Trophoblast cell (in vitro differentiated cells and primary cell): ENCODE data around the gene GYPC.
"Not testable (repeated sequence)": the region's sequence is repeated elsewhere in the genome, so short reads cannot be mapped to it uniquely, and the experiment has no call there.

Source experiments
- DNase-seq, 2 donors: peaks; one replicate each; pipeline ENCODE4 v3.0.0-alpha.2; 2016
- H2AFZ ChIP-seq: 2 replicates; pipeline ENCODE4 v1.6.1; 2013; ENCODE audit warnings: low read length, moderate library complexity, mild to moderate bottlenecking; ENCODE audit not compliant: insufficient read depth, poor library complexity
- H2AK5ac ChIP-seq: 2 replicates; pipeline ENCODE4 v1.6.1; 2013; ENCODE audit warnings: mild to moderate bottlenecking, low read length
- H2BK120ac ChIP-seq: 2 replicates; pipeline ENCODE4 v1.6.1; 2013; ENCODE audit warnings: low read length, mild to moderate bottlenecking, moderate library complexity; ENCODE audit not compliant: insufficient read depth, poor library complexity
- H2BK12ac ChIP-seq: 2 replicates; pipeline ENCODE4 v1.6.1; 2013; ENCODE audit warnings: mild to moderate bottlenecking, low read length, moderate library complexity
- H2BK5ac ChIP-seq: 2 replicates; pipeline ENCODE4 v1.6.1; 2013; ENCODE audit warnings: low read length, low read depth, moderate library complexity, mild to moderate bottlenecking; ENCODE audit not compliant: poor library complexity
- H3K14ac ChIP-seq: 2 replicates; pipeline ENCODE4 v1.6.1; 2013; ENCODE audit warnings: mild to moderate bottlenecking, low read length
- H3K18ac ChIP-seq: 2 replicates; pipeline ENCODE4 v1.6.1; 2013; ENCODE audit warnings: mild to moderate bottlenecking, low read length
- H3K23ac ChIP-seq: 2 replicates; pipeline ENCODE4 v1.6.1; 2013; ENCODE audit warnings: low read length
- H3K27ac ChIP-seq: 2 replicates; pipeline ENCODE4 v1.5.1; 2013; ENCODE audit warnings: low read depth, mild to moderate bottlenecking, inconsistent platforms, low read length, moderate library complexity
- H3K27me3 ChIP-seq: 2 replicates; pipeline ENCODE4 v1.6.1; 2013; ENCODE audit warnings: inconsistent platforms, mild to moderate bottlenecking, low read length, moderate library complexity; ENCODE audit not compliant: insufficient read depth
- H3K36me3 ChIP-seq, 2 experiments: 1 replicate in 1 of 2; 2 replicates in 1 of 2; pipeline ENCODE4 v1.6.1; 2013; ENCODE audit warnings: low read length in 2 of 2, mild to moderate bottlenecking in 2 of 2, moderate library complexity in 1 of 2; ENCODE audit not compliant: insufficient read depth in 2 of 2, control insufficient read depth in 1 of 2
- H3K4ac ChIP-seq: 2 replicates; pipeline ENCODE4 v1.6.1; 2013; ENCODE audit warnings: low read depth, mild to moderate bottlenecking, low read length, moderate library complexity
- H3K4me1 ChIP-seq, 2 experiments: 1 replicate in 1 of 2; 2 replicates in 1 of 2; pipeline ENCODE4 v1.6.1; 2013; ENCODE audit warnings: low read length in 2 of 2, mild to moderate bottlenecking in 2 of 2, moderate library complexity in 1 of 2; ENCODE audit not compliant: insufficient read depth in 2 of 2, control insufficient read depth in 1 of 2
- H3K4me2 ChIP-seq: 2 replicates; pipeline ENCODE4 v1.6.1; 2013; ENCODE audit warnings: inconsistent platforms, mild to moderate bottlenecking, low read length, moderate library complexity
- H3K4me3 ChIP-seq: 2 replicates; pipeline ENCODE4 v1.5.1; 2013; ENCODE audit warnings: mild to moderate bottlenecking, low read depth, low read length, inconsistent platforms
- H3K79me1 ChIP-seq: one replicate; pipeline ENCODE4 v1.6.1; 2013; ENCODE audit warnings: low read length
- H3K79me2 ChIP-seq: 2 replicates; pipeline ENCODE4 v1.6.1; 2013; ENCODE audit warnings: low read length, mild to moderate bottlenecking; ENCODE audit not compliant: control insufficient read depth, insufficient read depth, poor library complexity
- H3K9ac ChIP-seq: 2 replicates; pipeline ENCODE4 v1.6.1; 2013; ENCODE audit warnings: mild to moderate bottlenecking, low read length
- H3K9me3 ChIP-seq: 2 replicates; pipeline ENCODE4 v1.6.1; 2013; ENCODE audit warnings: low read depth, mild to moderate bottlenecking, control low read depth, inconsistent platforms, low read length; ENCODE audit not compliant: insufficient read depth
- H4K12ac ChIP-seq: 2 replicates; pipeline ENCODE4 v1.6.1; 2013; ENCODE audit warnings: low read depth, mild to moderate bottlenecking, low read length, moderate library complexity
- H4K8ac ChIP-seq: 2 replicates; pipeline ENCODE4 v1.6.1; 2013; ENCODE audit warnings: low read depth, mild to moderate bottlenecking, low read length, moderate library complexity
- H4K91ac ChIP-seq: one replicate; pipeline ENCODE4 v1.6.1; 2013; ENCODE audit warnings: low read depth, mild to moderate bottlenecking, low read length, moderate library complexity
- WGBS: extraction: QIAGEN DNeasy Blood & Tissue Kit; methylation state at CpG from one replicate; pipeline ENCODE4 v1.1.7; 2013; ENCODE audit warnings: missing lambda C conversion rate; ENCODE audit not compliant: insufficient read length, insufficient coverage; ENCODE audit errors: extremely low coverage; 5-methylcytosine and 5-hydroxymethylcytosine counted together

GYPC gene

DNA sequence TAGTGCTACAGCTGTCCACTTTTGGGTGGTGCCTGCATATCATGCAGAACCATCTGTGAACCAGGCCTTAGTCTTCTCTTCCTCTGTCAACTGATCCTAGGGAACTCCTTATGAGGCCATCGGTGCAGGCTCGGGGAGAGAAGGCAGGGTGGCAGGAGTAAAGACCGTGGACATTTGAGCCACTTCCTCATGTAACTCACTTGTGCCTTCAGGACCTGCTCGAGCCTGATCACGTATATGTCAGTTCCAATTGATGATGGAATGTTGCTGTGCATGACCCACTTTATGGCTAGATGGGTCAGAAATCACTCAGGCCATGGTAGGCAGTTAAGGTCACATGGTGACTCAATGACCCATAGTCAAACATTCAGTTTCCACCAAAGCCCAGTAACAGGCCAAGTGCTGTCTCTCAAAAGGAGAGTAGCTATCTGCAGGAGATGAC is 7.6 kb upstream of the GYPC start:
- not testable (repeated sequence) for H2AFZ ChIP-seq, H2BK120ac ChIP-seq, H2BK12ac ChIP-seq, DNase-seq, H3K36me3 ChIP-seq, H2BK5ac ChIP-seq, H3K23ac ChIP-seq, H3K4ac ChIP-seq, H3K18ac ChIP-seq, H3K9me3 ChIP-seq, H4K91ac ChIP-seq, H3K79me2 ChIP-seq, H4K8ac ChIP-seq, H3K4me3 ChIP-seq, H2AK5ac ChIP-seq, H3K27ac ChIP-seq, H4K12ac ChIP-seq, H3K4me2 ChIP-seq, H3K79me1 ChIP-seq, H3K9ac ChIP-seq, H3K27me3 ChIP-seq, H3K4me1 ChIP-seq, H3K14ac ChIP-seq
- WGBS, result no CpG with 5 or more reads among the region's 5 CpGs

DNA sequence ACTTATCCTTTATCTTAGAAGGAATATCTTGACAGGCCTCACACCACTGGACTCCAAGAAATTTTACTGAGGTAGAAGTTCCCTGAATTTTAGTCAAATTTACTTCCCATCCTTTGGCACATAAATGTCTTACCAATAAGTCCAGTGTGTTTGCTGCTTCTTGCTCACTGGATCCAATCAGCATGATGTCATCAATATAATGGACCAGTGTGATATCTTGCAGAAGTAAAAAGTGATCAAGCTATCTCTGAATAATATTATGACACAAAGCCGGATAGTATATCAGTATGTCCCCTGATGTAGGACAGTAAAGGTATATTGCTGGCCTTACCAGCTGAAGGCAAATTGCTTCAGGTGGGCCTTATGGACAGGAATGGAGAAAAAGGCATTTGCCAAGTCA is 6.9 kb upstream of the GYPC start:
- Histone ChIP-seq H3K27me3 (no peaks in the 10 kb centered on the region), H3K79me1 (no peaks in the 10 kb centered on the region), H3K4me1 (no peaks in the 10 kb centered on the region), H4K91ac (no peak overlapping the region), H4K12ac (no peak overlapping the region), H2BK12ac (no peak overlapping the region), H3K9ac (no peak overlapping the region), H3K4me3 (no peak overlapping the region), H3K36me3 (no peaks in the 10 kb centered on the region), H2AFZ (no peak overlapping the region), H3K4me2 (no peak overlapping the region), H3K14ac (no peak overlapping the region), H2BK5ac (no peak overlapping the region), H3K9me3 (no peaks in the 10 kb centered on the region), H3K27ac (no peak overlapping the region), H4K8ac (no peak overlapping the region), H3K18ac (no peak overlapping the region), H2BK120ac (no peak overlapping the region), H3K23ac (no peak overlapping the region), H3K4ac (no peak overlapping the region), H3K79me2 (no peaks in the 10 kb centered on the region), H2AK5ac (no peak overlapping the region)
- DNase-seq, result no peak
- no CpG with 5 or more reads among the region's 1 CpG for WGBS

DNA sequence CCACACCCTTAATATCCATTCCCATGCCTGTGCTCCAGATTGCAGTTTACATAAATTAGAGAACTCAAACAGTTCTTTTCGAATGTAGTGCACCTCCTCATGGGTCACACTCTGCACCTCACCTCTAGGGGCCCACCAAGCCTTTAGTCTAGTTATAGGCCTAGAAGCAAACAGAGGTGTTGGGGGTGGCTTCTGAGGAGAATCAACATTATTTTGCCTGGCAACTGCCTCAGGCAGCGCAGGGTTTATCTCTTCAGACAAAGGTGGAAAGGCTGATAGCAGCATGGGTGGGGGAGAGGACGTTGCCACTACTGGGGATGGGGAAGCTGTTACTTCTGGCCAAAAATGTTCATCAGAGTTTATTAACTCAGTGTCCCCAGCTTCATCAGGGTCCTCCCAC is 5.0 kb upstream of the GYPC start:
- H3K27me3 ChIP-seq, result no peaks in the 10 kb centered on the region
- H3K4me3 ChIP-seq, result no peak overlapping the region
- peaks cover 6% of the 10 kb centered on the region for H3K79me1 ChIP-seq
- peaks cover 6 to 11% of the 10 kb centered on the region in 2 experiments for H3K4me1 ChIP-seq
- H4K12ac ChIP-seq, result no peak overlapping the region
- no CpG with 5 or more reads among the region's 3 CpGs for WGBS
- no peak overlapping the region for H3K9ac ChIP-seq
- H3K4me2 ChIP-seq, result no peak overlapping the region
- no peak for DNase-seq
- H2BK12ac ChIP-seq, result no peak overlapping the region
- H3K18ac ChIP-seq, result no peak overlapping the region
- no peak overlapping the region for H3K4ac ChIP-seq
- no peak overlapping the region for H3K23ac ChIP-seq
- H4K91ac ChIP-seq, result no peak overlapping the region
- no peak overlapping the region for H2BK5ac ChIP-seq
- H3K14ac ChIP-seq, result no peak overlapping the region
- H3K79me2 ChIP-seq, result no peaks in the 10 kb centered on the region
- H4K8ac ChIP-seq, result no peak overlapping the region
- no peak overlapping the region for H2AK5ac ChIP-seq
- no peaks in the 10 kb centered on the region for H3K36me3 ChIP-seq
- H3K9me3 ChIP-seq, result no peaks in the 10 kb centered on the region
- no peak overlapping the region for H3K27ac ChIP-seq
- H2AFZ ChIP-seq, result no peak overlapping the region
- H2BK120ac ChIP-seq, result no peak overlapping the region

DNA sequence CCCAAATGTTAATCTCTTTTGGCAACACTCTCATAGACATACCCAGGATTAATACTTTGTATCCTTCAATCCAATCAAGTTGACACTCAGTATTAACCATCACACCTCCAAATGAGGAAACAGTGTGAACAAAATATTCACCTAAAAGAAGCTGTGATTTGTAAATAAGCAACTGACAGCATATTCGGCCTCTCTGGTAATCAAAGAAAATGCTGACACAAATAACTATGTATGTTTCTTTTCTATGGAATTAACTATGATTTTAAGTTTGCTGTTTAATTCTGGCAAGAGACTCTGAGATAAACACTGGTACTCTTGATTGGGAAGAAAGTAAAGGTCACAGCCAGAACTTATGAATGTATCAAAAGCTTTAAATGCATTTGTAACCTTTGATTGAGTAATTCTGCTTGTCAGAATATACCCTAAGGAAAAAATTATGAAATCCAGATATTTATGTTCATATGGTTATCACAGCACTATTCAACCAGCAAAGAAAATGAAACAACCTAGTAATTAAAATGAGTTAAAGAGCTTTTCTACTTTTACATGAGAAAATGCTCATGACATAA is 3.6 kb upstream of the GYPC start:
- H2BK12ac ChIP-seq, result no peak overlapping the region
- H3K23ac ChIP-seq, result no peak overlapping the region
- H3K27me3 ChIP-seq, result no peaks in the 10 kb centered on the region
- H2AK5ac ChIP-seq, result no peak overlapping the region
- peaks cover 12 to 19% of the 10 kb centered on the region in 2 experiments for H3K4me1 ChIP-seq
- H3K9me3 ChIP-seq, result no peaks in the 10 kb centered on the region
- no peak for DNase-seq
- no peak overlapping the region for H3K9ac ChIP-seq
- H3K4ac ChIP-seq, result no peak overlapping the region
- no peak overlapping the region for H3K4me2 ChIP-seq
- no peak overlapping the region for H3K18ac ChIP-seq
- no peak overlapping the region for H3K4me3 ChIP-seq
- no peak overlapping the region for H4K8ac ChIP-seq
- H4K91ac ChIP-seq, result no peak overlapping the region
- H3K36me3 ChIP-seq, result no peaks in the 10 kb centered on the region
- H2BK5ac ChIP-seq, result no peak overlapping the region
- WGBS, result no CpG with 5 or more reads among the region's 1 CpG
- no peak overlapping the region for H3K14ac ChIP-seq
- H4K12ac ChIP-seq, result no peak overlapping the region
- no peak overlapping the region for H2BK120ac ChIP-seq
- H3K79me2 ChIP-seq, result peaks cover 3% of the 10 kb centered on the region
- no peak overlapping the region for H2AFZ ChIP-seq
- no peak overlapping the region for H3K27ac ChIP-seq
- H3K79me1 ChIP-seq, result peaks cover 19% of the 10 kb centered on the region
